HG03439 (cell line): Measurements from ENCODE around the gene TAS2R19.

Experiments
- ATAC-seq: cut with Tn5 transposase; IDR thresholded peaks from one replicate; pipeline ENCODE4 v1.9.1; 2021; ENCODE audit warnings: mild to moderate bottlenecking, moderate library complexity; ENCODE audit not compliant: unreplicated experiment

The TAS2R19 gene

DNA sequence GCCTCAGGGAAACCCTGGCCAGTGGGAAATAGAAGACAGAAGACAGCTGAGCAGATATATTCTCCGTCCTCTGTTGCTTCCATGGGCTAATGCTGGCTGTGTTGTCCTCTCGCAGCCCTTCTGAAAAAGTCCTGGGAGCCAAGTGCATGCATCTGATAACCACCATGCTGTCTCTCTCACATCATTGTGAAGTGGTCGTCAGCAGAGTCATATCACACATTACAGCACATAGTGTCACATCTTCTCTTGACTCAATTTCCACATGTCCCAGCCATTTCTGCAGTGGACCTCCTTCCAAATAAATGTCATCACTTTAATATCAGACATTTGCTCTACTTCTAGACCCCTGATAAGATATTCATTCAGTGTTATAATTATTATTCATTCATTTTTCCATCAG is 28.1 kb downstream of the TAS2R19 start:
- no peak for ATAC-seq

- ATAC-seq = no peak
Observed at GRCh38 chr12:10989107-10989506, 33.3 kb downstream of the TAS2R19 start.

DNA sequence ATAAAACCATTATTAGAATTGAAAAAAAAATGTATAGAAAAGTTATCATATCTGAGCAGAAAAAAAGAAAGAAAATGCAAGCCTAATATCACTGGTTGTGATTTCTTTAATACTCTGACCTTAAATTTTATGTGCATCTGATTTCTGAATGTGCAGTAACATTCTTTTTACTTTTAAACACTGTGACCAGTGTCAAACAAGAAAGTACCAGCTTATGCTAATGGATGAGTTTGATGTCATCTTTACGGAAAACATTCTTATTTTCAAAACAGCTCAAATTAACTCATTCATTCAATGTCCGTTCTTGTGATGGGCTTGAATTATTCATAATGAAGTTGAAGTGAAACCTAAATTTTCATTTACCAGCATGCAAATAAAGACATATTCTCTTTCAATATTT is 35.6 kb downstream of the TAS2R19 start, which contains the start of gene TAS2R50:
TAS2R50 (minus strand) TSS at position 101 of the 400 bp plus-strand sequence; CDS start at position 49, 52 bp downstream.
- no peak for ATAC-seq

DNA sequence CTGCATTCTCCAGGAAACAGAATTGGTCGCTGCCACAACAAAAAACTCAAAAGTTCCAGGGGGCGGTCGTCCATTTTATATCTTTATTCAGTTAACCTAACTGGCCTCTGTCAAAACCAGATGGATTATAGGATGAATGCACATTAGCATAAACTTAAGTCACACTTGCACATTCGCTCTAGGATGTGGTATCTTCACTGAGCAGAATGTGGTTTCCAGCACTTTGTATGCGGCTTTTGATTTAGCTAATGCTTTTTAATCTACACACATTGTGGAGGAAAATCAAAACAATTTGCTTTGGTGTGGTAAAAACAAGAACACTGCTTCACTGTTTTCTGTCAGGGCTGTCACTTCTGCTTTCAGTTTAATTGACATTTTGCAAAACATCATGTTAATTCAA is 40.2 kb downstream of the TAS2R19 start:
- ATAC-seq = no peak

DNA sequence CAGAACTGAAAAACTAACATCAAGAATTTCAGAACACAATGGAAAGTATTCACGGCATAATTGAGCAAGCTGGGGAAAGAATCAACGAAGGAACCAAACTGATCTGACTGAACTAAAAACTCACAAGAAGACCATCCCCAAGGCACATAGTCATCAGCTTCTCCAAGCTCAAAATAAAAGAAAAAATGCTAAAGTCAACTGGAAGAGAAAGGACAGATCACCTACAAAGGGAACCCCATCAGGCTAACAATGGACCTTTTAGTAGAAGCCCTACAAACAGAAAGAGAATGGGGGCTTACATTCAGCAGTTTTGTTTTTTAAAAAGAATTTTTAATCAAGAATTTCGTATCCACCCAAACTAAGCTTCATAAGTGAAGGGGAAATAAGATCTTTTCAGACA is 47.5 kb downstream of the TAS2R19 start:
- ATAC-seq = no peak
